B cell (primary cell): ENCODE results near the gene TBC1D10A. TPM values are rescaled to one million over a fixed set of nuclear protein-coding genes. Genes with fewer than 3 reads are reported as not detected.

Experiments
- ATAC-seq: fragments of 200-7000 bp; cut with Tn5 transposase; one replicate; pipeline ENCODE4 v1.10.0; 2021; ENCODE audit warnings: low read depth, mild to moderate bottlenecking, moderate number of reproducible peaks, moderate library complexity
- CTCF ChIA-PET: fragments of 350-600 bp; sonication (Branson Sonifier 250); formaldehyde crosslinking; loops from one replicate; lab custom pipeline; 2021; ENCODE audit warnings: antibody characterized with exemption, inconsistent platforms; lab: Charles Lee
- POLR2A ChIA-PET: fragments of 350-600 bp; sonication (Branson Sonifier 250); formaldehyde crosslinking; loops from one replicate; lab custom pipeline; 2021; ENCODE audit warnings: antibody characterized with exemption; lab: Charles Lee
- DNase-seq: peaks from one replicate; pipeline ENCODE4 v3.0.0; 2013
- H2AFZ ChIP-seq: 2 replicates; pipeline ENCODE4 v1.6.1; 2012; ENCODE audit warnings: mild to moderate bottlenecking, low read depth, low read length; ENCODE audit not compliant: insufficient read depth, poor library complexity, severe bottlenecking
- H3K27ac ChIP-seq, 2 donors: 1 replicate in 1 of 2; 2 replicates in 1 of 2; pipeline ENCODE4 v1.5.1; 2012 to 2013; ENCODE audit warnings: low read length in 2 of 2, mild to moderate bottlenecking in 2 of 2, moderate library complexity in 1 of 2
- H3K27me3 ChIP-seq, 4 experiments: fragments of 200-600 bp in 1 of 4; sonication (generic) in 1 of 4; replicated peaks in 1 of 4; 1 replicate in 2 of 4; 2 replicates in 2 of 4; pipeline versions ENCODE4 v1.6.1 to v1.7.0; 2013 to 2016; ENCODE audit warnings: low read length in 3 of 4, mild to moderate bottlenecking in 2 of 4, mixed read lengths in 1 of 4, moderate library complexity in 1 of 4; ENCODE audit not compliant: insufficient read depth in 4 of 4, control insufficient read depth in 3 of 4; ENCODE audit errors: control extremely low read depth in 1 of 4
- H3K36me3 ChIP-seq, 2 experiments: replicated peaks in 1 of 2; 1 replicate in 1 of 2; 2 replicates in 1 of 2; pipeline versions ENCODE4 v1.6.1 to v1.7.1; 2013; ENCODE audit warnings: low read length in 1 of 2; ENCODE audit not compliant: insufficient read depth in 2 of 2, control insufficient read depth in 1 of 2; ENCODE audit errors: control extremely low read depth in 1 of 2, extremely low read depth in 1 of 2
- H3K4me1 ChIP-seq, 2 donors: fragments of 200-600 bp in 1 of 2; sonication (generic) in 1 of 2; 1 replicate in 1 of 2; 2 replicates in 1 of 2; pipeline versions ENCODE4 v1.5.1 to v1.6.1; 2013 to 2017; ENCODE audit warnings: low read length in 2 of 2; ENCODE audit not compliant: control insufficient read depth in 2 of 2, insufficient read depth in 2 of 2
- H3K4me2 ChIP-seq: replicated peaks from 2 replicates; pipeline ENCODE3; 2012; ENCODE audit warnings: mild to moderate bottlenecking, low read depth, low read length; ENCODE audit not compliant: poor library complexity, severe bottlenecking
- H3K4me3 ChIP-seq, 5 experiments: fragments of 200-600 bp in 1 of 5; sonication (generic) in 1 of 5; 1 replicate in 3 of 5; 2 replicates in 2 of 5; pipeline versions ENCODE4 v1.5.1 to v1.7.0; 2011 to 2016; ENCODE audit warnings: low read length in 4 of 5, mild to moderate bottlenecking in 4 of 5, low read depth in 2 of 5, control low read depth in 1 of 5, moderate library complexity in 1 of 5; ENCODE audit not compliant: insufficient read depth in 1 of 5; ENCODE audit errors: control extremely low read depth in 1 of 5, extremely low read depth in 1 of 5
- H3K79me2 ChIP-seq: fragments of 200-600 bp; sonication (generic); one replicate; pipeline ENCODE4 v1.6.0; 2016; ENCODE audit warnings: low read length; ENCODE audit not compliant: control insufficient read depth, insufficient read depth
- H3K9ac ChIP-seq: fragments of 200-600 bp; sonication (generic); 2 replicates; pipeline ENCODE4 v1.6.1; 2017; ENCODE audit warnings: mild to moderate bottlenecking, low read length, moderate library complexity
- H3K9me3 ChIP-seq, 3 donors: one replicate each; pipeline versions ENCODE4 v1.6.1 to v1.7.1; 2013; ENCODE audit warnings: low read length in 2 of 3; ENCODE audit not compliant: control insufficient read depth in 2 of 3, insufficient read depth in 1 of 3; ENCODE audit errors: control extremely low read depth in 1 of 3
- H4K20me1 ChIP-seq: 2 replicates; pipeline ENCODE4 v1.6.0; 2012; ENCODE audit warnings: mild to moderate bottlenecking, low read length; ENCODE audit not compliant: insufficient read depth, control insufficient read depth, poor library complexity, severe bottlenecking
- H3K27ac Mint-ChIP-seq: one replicate; pipeline ENCODE4 v1.8.0; 2021; ENCODE audit warnings: mixed read lengths
- H3K27me3 Mint-ChIP-seq: one replicate; pipeline ENCODE4 v1.8.0; 2021; ENCODE audit warnings: mixed read lengths
- H3K4me1 Mint-ChIP-seq: one replicate; pipeline ENCODE4 v1.8.0; 2021; ENCODE audit warnings: mixed read lengths
- H3K4me3 Mint-ChIP-seq: one replicate; pipeline ENCODE4 v1.8.0; 2021; ENCODE audit warnings: mixed read lengths
- H3K9me3 Mint-ChIP-seq: one replicate; pipeline ENCODE4 v1.8.0; 2022; ENCODE audit warnings: mixed read lengths; ENCODE audit not compliant: insufficient read depth
- EZH2 ChIP-seq: IDR thresholded peaks from 2 replicates; pipeline ENCODE4 v1.6.1; 2012; ENCODE audit warnings: borderline replicate concordance, low read depth, mild to moderate bottlenecking, moderate library complexity, low read length; ENCODE audit not compliant: insufficient read depth, poor library complexity, severe bottlenecking
- WGBS: methylation state at CpG from one replicate; pipeline ENCODE4 v1.1.5; 2013; ENCODE audit warnings: missing lambda C conversion rate; ENCODE audit not compliant: insufficient coverage; 5-methylcytosine and 5-hydroxymethylcytosine counted together
- intact Hi-C: fragments of 100-400 bp; cut with micrococcal nuclease; formaldehyde crosslinking; loops from one replicate; pipeline ENCODE4 v1.10.0; 2022
- polyA plus RNA-seq: library from polyadenylated mRNA; depleted of rRNA; stranded (reverse); fragments of >200 nt; gene quantifications from 2 replicates; pipeline ENCODE4 v1.2.3, GENCODE V29; 2012
- total RNA-seq, 2 donors: library from RNA; stranded (reverse); fragments of 120-200 nt in 1 of 2; gene quantifications; 1 replicate in 1 of 2; 2 replicates in 1 of 2; pipeline versions ENCODE4 v1.2.3 to v1.2.4, GENCODE V29; 2013 to 2022
- TF ChIP-seq, protein P1 (sequence below): fragments of 200-600 bp; IDR thresholded peaks from one replicate; pipeline ENCODE4 v1.8.0; 2022; ENCODE audit warnings: antibody characterized with exemption, mild to moderate bottlenecking

The TBC1D10A gene
- total and polyA plus RNA-seq, 2 donors (not counting 1 experiment from before 2014, with no cell fraction given) = 45.2 to 58.4 TPM

DNA sequence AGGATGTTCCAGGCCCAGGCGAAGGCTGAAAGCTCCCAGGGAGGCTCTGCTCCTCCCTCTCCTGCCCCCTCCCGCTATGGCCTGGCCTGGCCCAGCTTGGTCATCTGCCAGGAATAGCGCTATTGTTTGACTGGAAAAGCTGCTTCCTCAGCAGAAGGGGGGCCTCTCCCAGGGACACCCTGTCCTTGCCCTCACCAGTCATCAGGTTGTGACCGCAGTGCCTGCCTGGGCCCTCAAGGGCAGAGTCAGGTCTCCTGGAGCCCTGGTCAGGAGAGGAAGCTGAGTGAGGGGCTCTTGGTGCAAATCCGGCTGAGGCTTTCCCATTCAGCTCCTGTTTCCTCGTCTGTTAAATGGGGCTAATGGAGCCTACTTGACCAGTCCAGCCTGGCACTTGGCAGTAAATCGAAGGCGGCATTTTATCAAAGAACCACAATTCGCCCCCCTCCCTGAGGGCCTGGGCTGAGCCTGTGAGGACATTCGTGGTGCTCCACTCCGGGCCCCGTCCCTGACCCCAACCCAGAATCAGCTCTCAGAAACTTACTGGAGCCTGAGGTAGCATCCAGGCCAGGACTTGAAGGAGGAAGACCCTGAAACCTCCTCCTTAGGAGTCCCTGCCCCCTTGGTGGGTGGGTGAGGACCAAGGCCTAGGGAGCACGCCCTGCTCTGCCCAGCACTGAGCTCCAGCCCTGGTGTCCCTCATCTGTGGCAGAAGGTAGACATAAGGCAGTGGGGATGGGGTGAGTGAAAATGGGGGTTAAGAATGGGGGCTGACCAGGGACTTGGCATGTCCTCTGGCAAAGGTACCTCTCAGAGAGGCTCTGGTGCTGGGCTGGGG is 35.5 kb downstream of the TBC1D10A start:
- H3K4me3 Mint-ChIP-seq = peak overlapping the region; percentile 32
- Histone ChIP-seq H3K4me3 (no peak overlapping the region), H4K20me1 (peaks cover 22% of the 10 kb centered on the region), H3K9ac (no peak overlapping the region), H3K36me3 (peaks cover 0 to 43% of the 10 kb centered on the region in 2 experiments), H3K4me1 (peaks cover 23 to 44% of the 10 kb centered on the region in 2 donors), H3K79me2 (peaks cover 28% of the 10 kb centered on the region), H3K27ac (peak overlapping the region in 1 of 2 donors; percentile 72), H3K4me2 (peak overlapping the region; percentile 98), H3K9me3 (no peaks in the 10 kb centered on the region), H2AFZ (no peak overlapping the region), H3K27me3 (no peaks in the 10 kb centered on the region)
- peak overlapping the region; percentile 93 for H3K27ac Mint-ChIP-seq
- CTCF ChIA-PET = interaction anchor here (0.9 to 13.2 kb wide), 9 partner anchors 10 to 182 kb away, joined by 3 to 510 read pairs (median 62); partner anchors contain the start of genes CCDC157, MTFP1, RNF215 and SEC14L2
- intact Hi-C loops = no loop called here
- no peaks in the 10 kb centered on the region for H3K9me3 Mint-ChIP-seq
- H3K4me1 Mint-ChIP-seq = peaks cover 38% of the 10 kb centered on the region
- H3K27me3 Mint-ChIP-seq = no peaks in the 10 kb centered on the region
- POLR2A ChIA-PET = interaction anchor here (1.1 to 5.9 kb wide), 4 partner anchors 14 to 105 kb away, joined by 3 to 64 read pairs (median 30); partner anchors contain the start of genes SEC14L2 and TBC1D10A
- WGBS = 95% methylated on average over 10 of the region's 13 CpGs
- DNase-seq (no peak), ATAC-seq (no peak)
- TF ChIP-seq EZH2 = no peak
- TF ChIP-seq, protein P1, sequence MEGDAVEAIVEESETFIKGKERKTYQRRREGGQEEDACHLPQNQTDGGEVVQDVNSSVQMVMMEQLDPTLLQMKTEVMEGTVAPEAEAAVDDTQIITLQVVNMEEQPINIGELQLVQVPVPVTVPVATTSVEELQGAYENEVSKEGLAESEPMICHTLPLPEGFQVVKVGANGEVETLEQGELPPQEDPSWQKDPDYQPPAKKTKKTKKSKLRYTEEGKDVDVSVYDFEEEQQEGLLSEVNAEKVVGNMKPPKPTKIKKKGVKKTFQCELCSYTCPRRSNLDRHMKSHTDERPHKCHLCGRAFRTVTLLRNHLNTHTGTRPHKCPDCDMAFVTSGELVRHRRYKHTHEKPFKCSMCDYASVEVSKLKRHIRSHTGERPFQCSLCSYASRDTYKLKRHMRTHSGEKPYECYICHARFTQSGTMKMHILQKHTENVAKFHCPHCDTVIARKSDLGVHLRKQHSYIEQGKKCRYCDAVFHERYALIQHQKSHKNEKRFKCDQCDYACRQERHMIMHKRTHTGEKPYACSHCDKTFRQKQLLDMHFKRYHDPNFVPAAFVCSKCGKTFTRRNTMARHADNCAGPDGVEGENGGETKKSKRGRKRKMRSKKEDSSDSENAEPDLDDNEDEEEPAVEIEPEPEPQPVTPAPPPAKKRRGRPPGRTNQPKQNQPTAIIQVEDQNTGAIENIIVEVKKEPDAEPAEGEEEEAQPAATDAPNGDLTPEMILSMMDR = no peak
